ENCODE results near the gene COPA. TPM values are rescaled to one million over a fixed set of nuclear protein-coding genes. Genes with fewer than 3 reads are reported as not detected.
"Not testable (repeated sequence)": the region's sequence is repeated elsewhere in the genome, so short reads cannot be mapped to it uniquely, and the experiment has no call there.

The COPA gene
- polyA plus RNA-seq (2012; ENCODE audit: insufficient read depth, insufficient read length, low read depth) = 90.3 TPM

GRCh38 chr1:160342953-160343869 is at the start of gene COPA, which contains the start of gene NCSTN:
Gene COPA, minus strand, starts transcription at chr1:160343250. Its CDS starts 80 bp downstream, at chr1:160343170.
Gene NCSTN, plus strand, starts transcription at chr1:160343383. Its CDS starts 14 bp downstream, at chr1:160343397.
- TF ChIP-seq, protein P1, sequence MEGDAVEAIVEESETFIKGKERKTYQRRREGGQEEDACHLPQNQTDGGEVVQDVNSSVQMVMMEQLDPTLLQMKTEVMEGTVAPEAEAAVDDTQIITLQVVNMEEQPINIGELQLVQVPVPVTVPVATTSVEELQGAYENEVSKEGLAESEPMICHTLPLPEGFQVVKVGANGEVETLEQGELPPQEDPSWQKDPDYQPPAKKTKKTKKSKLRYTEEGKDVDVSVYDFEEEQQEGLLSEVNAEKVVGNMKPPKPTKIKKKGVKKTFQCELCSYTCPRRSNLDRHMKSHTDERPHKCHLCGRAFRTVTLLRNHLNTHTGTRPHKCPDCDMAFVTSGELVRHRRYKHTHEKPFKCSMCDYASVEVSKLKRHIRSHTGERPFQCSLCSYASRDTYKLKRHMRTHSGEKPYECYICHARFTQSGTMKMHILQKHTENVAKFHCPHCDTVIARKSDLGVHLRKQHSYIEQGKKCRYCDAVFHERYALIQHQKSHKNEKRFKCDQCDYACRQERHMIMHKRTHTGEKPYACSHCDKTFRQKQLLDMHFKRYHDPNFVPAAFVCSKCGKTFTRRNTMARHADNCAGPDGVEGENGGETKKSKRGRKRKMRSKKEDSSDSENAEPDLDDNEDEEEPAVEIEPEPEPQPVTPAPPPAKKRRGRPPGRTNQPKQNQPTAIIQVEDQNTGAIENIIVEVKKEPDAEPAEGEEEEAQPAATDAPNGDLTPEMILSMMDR (IDR thresholded peaks at IDR 0.05; ENCODE audit: low read depth, low read length) = no peak
- no peaks in the 10 kb centered on the region for H3K4me1 ChIP-seq
- peaks cover 22% of the 10 kb centered on the region for H3K36me3 ChIP-seq

GRCh38 chr1:160388406-160388805 is 45.4 kb upstream of the COPA start:
- not testable (repeated sequence) for DNase-seq; H3K9me3 ChIP-seq; H3K4me1 ChIP-seq; H3K27me3 ChIP-seq; H3K4me3 ChIP-seq (ENCODE audit: low read depth, low read length); H3K36me3 ChIP-seq

More at GRCh38 chr1:160342953-160343869, at the start of gene COPA, which contains the start of gene NCSTN:
- DNase-seq = peak; percentile 94
- no peaks in the 10 kb centered on the region for H3K27me3 ChIP-seq
- H3K9me3 ChIP-seq = no peaks in the 10 kb centered on the region
- H3K4me3 ChIP-seq (ENCODE audit: low read depth, low read length) = peak within 1 kb of the TSS; percentile 97

GRCh38 chr1:160384812-160385211 is 41.8 kb upstream of the COPA start:
- H3K36me3 ChIP-seq; H3K4me3 ChIP-seq (ENCODE audit: low read depth, low read length); DNase-seq: not testable (repeated sequence)

GRCh38 chr1:160377585-160378206 is 34.6 kb upstream of the COPA start:
- Histone ChIP-seq H3K27me3 (peaks cover 2% of the 10 kb centered on the region; the same call in 1 of the 2 replicates), H3K36me3 (no peaks in the 10 kb centered on the region), H3K4me3 (ENCODE audit: low read depth, low read length) (no peak overlapping the region), H3K4me1 (no peaks in the 10 kb centered on the region), H3K9me3 (no peaks in the 10 kb centered on the region)
- DNase-seq = no peak
- TF ChIP-seq, protein P1 (IDR thresholded peaks at IDR 0.05; ENCODE audit: low read depth, low read length) = no peak

More at GRCh38 chr1:160384812-160385211, 41.8 kb upstream of the COPA start:
- H3K27me3 ChIP-seq, H3K9me3 ChIP-seq, H3K4me1 ChIP-seq: not testable (repeated sequence)

DNA sequence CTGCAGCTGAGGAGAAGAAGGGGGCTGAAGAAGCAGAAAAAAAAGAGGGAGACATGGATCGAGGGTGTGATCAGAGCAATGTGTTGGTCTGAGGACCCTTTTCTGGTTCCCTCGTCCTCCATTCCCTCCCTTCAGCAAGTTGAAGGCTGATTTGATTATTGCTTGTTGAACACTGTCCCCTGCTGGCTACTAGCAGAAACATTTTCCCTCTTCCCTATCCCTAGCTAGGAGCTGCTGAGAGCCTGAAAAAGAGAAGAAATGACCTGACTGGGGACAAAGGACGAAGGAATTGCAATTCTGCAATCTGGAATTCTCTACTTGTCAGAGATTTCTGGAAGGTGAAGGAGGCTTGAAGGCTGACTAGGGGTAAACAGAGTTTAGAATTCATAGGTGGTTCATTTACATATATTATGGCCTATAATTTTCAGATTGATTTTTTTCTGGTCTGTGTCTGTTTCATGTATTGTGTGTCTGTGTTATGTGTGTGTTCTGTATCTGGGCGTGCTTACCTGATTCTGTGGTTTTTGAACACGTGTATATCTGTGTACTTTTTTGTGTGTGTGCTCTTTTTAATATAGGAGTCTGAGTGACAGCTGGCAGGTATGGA is 33.6 kb upstream of the COPA start:
- no peaks in the 10 kb centered on the region for H3K4me1 ChIP-seq
- TF ChIP-seq, protein P1 (IDR thresholded peaks at IDR 0.05; ENCODE audit: low read depth, low read length) = peak; percentile 99
- H3K36me3 ChIP-seq = no peaks in the 10 kb centered on the region
- no peaks in the 10 kb centered on the region for H3K9me3 ChIP-seq
- DNase-seq = peak; percentile 52
- peaks cover 2% of the 10 kb centered on the region; the same call in 1 of the 2 replicates for H3K27me3 ChIP-seq
- no peak overlapping the region for H3K4me3 ChIP-seq (ENCODE audit: low read depth, low read length)

- no peaks in the 10 kb centered on the region for H3K36me3 ChIP-seq
- H3K27me3 ChIP-seq = 0 out of 2 replicates have a peak, but pooled peaks cover 2% of the 10 kb centered on the region
- DNase-seq = no peak
- H3K4me1 ChIP-seq = no peaks in the 10 kb centered on the region
- H3K4me3 ChIP-seq (ENCODE audit: low read depth, low read length) = no peak overlapping the region
- TF ChIP-seq, protein P1 (IDR thresholded peaks at IDR 0.05; ENCODE audit: low read depth, low read length) = no peak
- no peaks in the 10 kb centered on the region for H3K9me3 ChIP-seq
These were observed 32.9 kb upstream of the COPA start for GRCh38 chr1:160375788-160376524.

All from BE2C (cell line).